DND-41 (cell line): ENCODE measurements around the gene KIF4A.

Source experiments
- ATAC-seq: fragments of 200-7000 bp; cut with Tn5 transposase; 3 replicates; pipeline ENCODE4 v1.9.1; 2021; ENCODE audit warnings: low read depth; ENCODE audit not compliant: insufficient read depth
- DNase-seq: peaks from one replicate; pipeline ENCODE4 v3.0.0-alpha.2; 2020
- H2AFZ ChIP-seq: 2 replicates; pipeline ENCODE4 v1.6.0; 2012; ENCODE audit warnings: low read depth, low read length
- H3K27ac ChIP-seq: 2 replicates; pipeline ENCODE4 v1.5.1; 2012; ENCODE audit warnings: low read length, inconsistent platforms
- H3K27me3 ChIP-seq: fragments of 200-600 bp; sonication (generic); 2 replicates; pipeline ENCODE4 v1.6.0; 2012; ENCODE audit warnings: low read length, mild to moderate bottlenecking, inconsistent platforms; ENCODE audit not compliant: insufficient read depth, poor library complexity
- H3K36me3 ChIP-seq: 2 replicates; pipeline ENCODE4 v1.5.1; 2012; ENCODE audit warnings: low read length, inconsistent platforms; ENCODE audit not compliant: insufficient read depth
- H3K4me1 ChIP-seq: 2 replicates; pipeline ENCODE4 v1.5.1; 2012; ENCODE audit warnings: mild to moderate bottlenecking, low read length; ENCODE audit not compliant: insufficient read depth
- H3K4me2 ChIP-seq: 2 replicates; pipeline ENCODE4 v1.6.0; 2012; ENCODE audit warnings: mild to moderate bottlenecking, moderate library complexity, low read length, inconsistent platforms; ENCODE audit not compliant: insufficient read depth
- H3K4me3 ChIP-seq, 2 experiments: fragments of 200-600 bp in 1 of 2; shearing (Covaris generic) in 1 of 2; 2 replicates each; pipeline ENCODE4 v1.5.1; 2012 to 2016; ENCODE audit warnings: inconsistent platforms in 2 of 2, low read length in 2 of 2, mild to moderate bottlenecking in 2 of 2, low read depth in 1 of 2, moderate library complexity in 1 of 2
- H3K79me2 ChIP-seq: 2 replicates; pipeline ENCODE4 v1.6.0; 2012; ENCODE audit warnings: low read length, inconsistent platforms; ENCODE audit not compliant: insufficient read depth
- H3K9ac ChIP-seq: 2 replicates; pipeline ENCODE4 v1.6.0; 2012; ENCODE audit warnings: low read depth, mild to moderate bottlenecking, inconsistent platforms, low read length, moderate library complexity
- H3K9me3 ChIP-seq: 2 replicates; pipeline ENCODE4 v1.5.1; 2012; ENCODE audit warnings: low read length, moderate library complexity, mild to moderate bottlenecking, inconsistent platforms; ENCODE audit not compliant: insufficient read depth, severe bottlenecking
- H4K20me1 ChIP-seq: 2 replicates; pipeline ENCODE4 v1.6.0; 2012; ENCODE audit warnings: low read length; ENCODE audit not compliant: insufficient read depth
- EZH2 ChIP-seq: IDR thresholded peaks from 3 replicates; pipeline ENCODE4 v1.6.1; 2012; ENCODE audit warnings: borderline replicate concordance, low read depth, mild to moderate bottlenecking, moderate library complexity, low read length, inconsistent platforms; ENCODE audit not compliant: severe bottlenecking
- TF ChIP-seq, protein P1 (sequence below): IDR thresholded peaks from 2 replicates; pipeline ENCODE4 v1.5.1; 2012; ENCODE audit warnings: borderline replicate concordance, low read length, moderate library complexity, mild to moderate bottlenecking; ENCODE audit not compliant: poor library complexity, severe bottlenecking; ENCODE audit errors: extremely low read depth

KIF4A gene

DNA sequence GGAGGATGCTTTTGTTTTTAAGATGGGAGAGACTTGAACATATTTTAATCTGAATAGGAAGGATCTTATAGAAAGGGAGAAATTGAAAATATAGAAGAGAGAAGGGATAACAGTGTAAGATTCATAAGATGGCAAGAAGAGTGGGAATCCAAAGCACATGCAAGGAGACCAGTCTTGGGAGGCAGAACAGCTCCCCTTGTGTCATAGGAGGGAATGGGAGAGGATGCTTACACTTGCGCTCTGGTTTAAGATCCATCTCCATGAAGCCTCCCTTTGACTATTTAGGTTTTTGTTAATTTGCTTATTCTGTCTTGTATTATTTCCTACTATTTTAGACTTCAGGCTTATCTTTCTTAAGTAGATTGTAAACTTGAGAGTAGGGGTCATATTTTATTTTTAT, 42.7 kb downstream of the KIF4A start:
- Histone ChIP-seq H3K27me3 (no peaks in the 10 kb centered on the region), H3K36me3 (peaks cover 81% of the 10 kb centered on the region), H3K4me2 (no peak overlapping the region), H3K4me1 (no peaks in the 10 kb centered on the region), H2AFZ (no peak overlapping the region), H3K27ac (no peak overlapping the region), H4K20me1 (no peaks in the 10 kb centered on the region), H3K4me3 (no peak overlapping the region), H3K79me2 (no peaks in the 10 kb centered on the region), H3K9me3 (no peaks in the 10 kb centered on the region), H3K9ac (no peak overlapping the region)
- ATAC-seq (no peak), DNase-seq (no peak)
- TF ChIP-seq, protein P1, sequence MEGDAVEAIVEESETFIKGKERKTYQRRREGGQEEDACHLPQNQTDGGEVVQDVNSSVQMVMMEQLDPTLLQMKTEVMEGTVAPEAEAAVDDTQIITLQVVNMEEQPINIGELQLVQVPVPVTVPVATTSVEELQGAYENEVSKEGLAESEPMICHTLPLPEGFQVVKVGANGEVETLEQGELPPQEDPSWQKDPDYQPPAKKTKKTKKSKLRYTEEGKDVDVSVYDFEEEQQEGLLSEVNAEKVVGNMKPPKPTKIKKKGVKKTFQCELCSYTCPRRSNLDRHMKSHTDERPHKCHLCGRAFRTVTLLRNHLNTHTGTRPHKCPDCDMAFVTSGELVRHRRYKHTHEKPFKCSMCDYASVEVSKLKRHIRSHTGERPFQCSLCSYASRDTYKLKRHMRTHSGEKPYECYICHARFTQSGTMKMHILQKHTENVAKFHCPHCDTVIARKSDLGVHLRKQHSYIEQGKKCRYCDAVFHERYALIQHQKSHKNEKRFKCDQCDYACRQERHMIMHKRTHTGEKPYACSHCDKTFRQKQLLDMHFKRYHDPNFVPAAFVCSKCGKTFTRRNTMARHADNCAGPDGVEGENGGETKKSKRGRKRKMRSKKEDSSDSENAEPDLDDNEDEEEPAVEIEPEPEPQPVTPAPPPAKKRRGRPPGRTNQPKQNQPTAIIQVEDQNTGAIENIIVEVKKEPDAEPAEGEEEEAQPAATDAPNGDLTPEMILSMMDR = peak; percentile 31
- TF ChIP-seq EZH2 = no peak

DNA sequence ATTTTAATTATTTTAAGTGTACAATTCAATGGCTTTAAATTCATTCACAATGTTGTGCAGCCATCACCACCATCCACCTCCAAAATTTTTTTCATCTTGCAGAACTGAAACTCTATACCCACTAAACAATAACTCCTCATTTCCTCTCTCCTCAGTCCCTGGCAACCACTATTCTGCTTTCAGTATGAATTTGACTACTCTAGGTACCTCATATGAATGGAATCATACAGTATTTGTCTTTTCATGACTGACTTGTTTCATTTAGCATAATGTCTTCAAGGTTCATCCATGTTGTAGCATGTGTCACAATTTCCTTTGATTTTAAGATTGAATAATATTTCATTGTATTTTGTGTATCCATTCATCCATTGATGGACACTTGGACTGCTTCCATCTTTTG, 46.9 kb downstream of the KIF4A start:
- no peak for TF ChIP-seq EZH2
- TF ChIP-seq, protein P1 = no peak
- Histone ChIP-seq H3K4me1 (no peaks in the 10 kb centered on the region), H3K36me3 (peaks cover 60% of the 10 kb centered on the region), H3K9ac (no peak overlapping the region), H3K9me3 (no peaks in the 10 kb centered on the region), H2AFZ (no peak overlapping the region), H4K20me1 (no peaks in the 10 kb centered on the region), H3K27me3 (no peaks in the 10 kb centered on the region), H3K4me3 (no peak overlapping the region), H3K4me2 (no peak overlapping the region), H3K79me2 (no peaks in the 10 kb centered on the region), H3K27ac (no peak overlapping the region)
- no peak for DNase-seq
- no peak for ATAC-seq

DNA sequence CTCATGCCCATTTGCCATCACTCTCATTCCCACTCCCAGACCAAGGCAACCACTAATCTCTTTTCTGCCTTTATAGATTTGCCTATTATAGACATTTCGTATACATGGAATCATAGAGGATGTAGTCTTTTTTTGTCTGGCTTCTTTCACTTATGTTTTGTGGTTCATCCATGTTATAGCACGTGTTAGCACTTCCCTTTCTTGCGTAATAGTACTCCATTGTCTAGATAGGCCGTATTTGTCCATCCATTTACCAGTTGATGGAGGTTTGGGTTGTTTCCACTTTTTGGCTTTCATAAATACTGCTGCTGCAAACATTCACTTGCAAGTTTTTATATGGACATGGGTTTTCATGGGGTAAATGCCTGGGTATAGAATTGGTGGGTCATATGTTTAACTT, 48.4 kb downstream of the KIF4A start:
- Histone ChIP-seq H3K27ac (no peak overlapping the region), H3K4me2 (no peak overlapping the region), H3K36me3 (peaks cover 63% of the 10 kb centered on the region), H2AFZ (no peak overlapping the region), H3K27me3 (no peaks in the 10 kb centered on the region), H3K4me1 (no peaks in the 10 kb centered on the region), H3K79me2 (no peaks in the 10 kb centered on the region), H4K20me1 (no peaks in the 10 kb centered on the region), H3K9ac (no peak overlapping the region), H3K4me3 (no peak overlapping the region), H3K9me3 (no peaks in the 10 kb centered on the region)
- ATAC-seq (no peak), DNase-seq (no peak)
- TF ChIP-seq, protein P1 = no peak
- TF ChIP-seq EZH2 = no peak

DNA sequence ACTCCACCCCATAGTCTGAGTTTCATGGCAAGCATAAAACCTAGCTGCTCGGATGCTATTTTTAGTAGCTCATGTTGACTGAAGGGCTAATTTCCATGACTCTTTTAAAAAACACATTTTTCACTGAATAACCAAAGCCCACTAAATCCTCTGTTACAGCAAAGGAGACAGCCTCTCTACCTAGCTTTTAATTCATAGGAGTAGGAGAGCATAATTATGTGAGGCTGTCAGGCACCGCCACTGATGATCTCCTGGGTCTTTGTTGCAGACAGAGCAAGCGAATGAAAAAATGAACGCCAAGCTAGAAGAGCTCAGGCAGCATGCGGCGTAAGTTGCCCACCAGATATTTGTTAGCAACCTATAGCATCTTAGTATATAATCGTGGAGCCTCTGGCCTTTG, 53.5 kb downstream of the KIF4A start:
- peaks cover 70% of the 10 kb centered on the region for H3K36me3 ChIP-seq
- no peaks in the 10 kb centered on the region for H3K79me2 ChIP-seq
- H3K9me3 ChIP-seq = peaks cover 6% of the 10 kb centered on the region
- no peaks in the 10 kb centered on the region for H3K27me3 ChIP-seq
- H4K20me1 ChIP-seq = no peaks in the 10 kb centered on the region
- H2AFZ ChIP-seq = no peak overlapping the region
- no peaks in the 10 kb centered on the region for H3K4me1 ChIP-seq
- no peak for DNase-seq
- ATAC-seq = no peak
- no peak overlapping the region for H3K9ac ChIP-seq
- TF ChIP-seq EZH2 = no peak
- TF ChIP-seq, protein P1 = no peak
- no peak overlapping the region for H3K4me3 ChIP-seq
- no peak overlapping the region for H3K27ac ChIP-seq
- H3K4me2 ChIP-seq = no peak overlapping the region
